Activated naive CD4-positive, alpha-beta T cell treated with anti-CD3 and anti-CD28 coated beads for 36 hours (primary cell): ENCODE data around the gene APLP2. TPM values are rescaled to one million over a fixed set of nuclear protein-coding genes. Genes with fewer than 3 reads are reported as not detected.

Experiments
- CTCF ChIA-PET: fragments of 350-600 bp; sonication (Branson Sonifier 250); formaldehyde crosslinking; loops from one replicate; lab custom pipeline; 2021; ENCODE audit warnings: antibody characterized with exemption; lab: Charles Lee
- DNase-seq: peaks from one replicate; pipeline ENCODE4 v3.0.0-alpha.2; 2020
- H3K27ac Mint-ChIP-seq: one replicate; pipeline ENCODE4 v1.8.0; 2021; ENCODE audit warnings: mild to moderate bottlenecking, mixed read lengths
- H3K27me3 Mint-ChIP-seq: one replicate; pipeline ENCODE4 v1.8.0; 2021; ENCODE audit warnings: low read depth, mixed read lengths
- H3K36me3 Mint-ChIP-seq: one replicate; pipeline ENCODE4 v1.8.0; 2021; ENCODE audit warnings: low read depth, mixed read lengths
- H3K4me1 Mint-ChIP-seq: one replicate; pipeline ENCODE4 v1.8.0; 2021; ENCODE audit warnings: low read depth, mixed read lengths
- H3K4me3 Mint-ChIP-seq: one replicate; pipeline ENCODE4 v1.8.0; 2021; ENCODE audit warnings: mild to moderate bottlenecking, moderate library complexity, mixed read lengths
- H3K9me3 Mint-ChIP-seq: one replicate; pipeline ENCODE4 v1.8.0; 2021; ENCODE audit warnings: mixed read lengths
- intact Hi-C: fragments of 100-400 bp; cut with micrococcal nuclease; formaldehyde crosslinking; loops from one replicate; pipeline ENCODE4 v1.15.1; 2023
- total RNA-seq, 2 experiments: library from RNA; stranded (reverse); gene quantifications; one replicate each; pipeline ENCODE4 v1.2.3, GENCODE V29; 2021

APLP2 gene
- total RNA-seq, 2 experiments from 2014 or later, result 38.4 to 43.5 TPM

- peaks cover 42% of the 10 kb centered on the region for H3K27me3 Mint-ChIP-seq
- intact Hi-C loops, result no loop called here
- no peak overlapping the region for H3K4me3 Mint-ChIP-seq
- H3K27ac Mint-ChIP-seq, result no peak overlapping the region
- H3K36me3 Mint-ChIP-seq, result no peaks in the 10 kb centered on the region
- DNase-seq, result no peak
- H3K4me1 Mint-ChIP-seq, result peaks cover 14% of the 10 kb centered on the region
- CTCF ChIA-PET, result no interaction called here
- no peaks in the 10 kb centered on the region for H3K9me3 Mint-ChIP-seq
These were observed 88.1 kb downstream of the APLP2 start for GRCh38 chr11:130157840-130158239.

- Mint-ChIP-seq H3K9me3 (no peaks in the 10 kb centered on the region), H3K27me3 (peaks cover 49% of the 10 kb centered on the region), H3K36me3 (no peaks in the 10 kb centered on the region), H3K4me1 (peaks cover 14% of the 10 kb centered on the region), H3K4me3 (peak overlapping the region; percentile 30), H3K27ac (no peak overlapping the region)
- CTCF ChIA-PET, result no interaction called here
- DNase-seq, result no peak
- intact Hi-C loops, result no loop called here
These were observed 89.4 kb downstream of the APLP2 start for GRCh38 chr11:130159139-130159538.

- Mint-ChIP-seq H3K27me3 (peaks cover 49% of the 10 kb centered on the region), H3K9me3 (no peaks in the 10 kb centered on the region), H3K4me3 (peak within 1 kb of the TSS; percentile 45), H3K36me3 (no peaks in the 10 kb centered on the region), H3K4me1 (peaks cover 14% of the 10 kb centered on the region), H3K27ac (no peak within 1 kb of the TSS)
- intact Hi-C loops, result no loop called here
- CTCF ChIA-PET, result no interaction called here
- no peak for DNase-seq
These were observed 90.2 kb downstream of the APLP2 start, which contains the start of gene ST14 for GRCh38 chr11:130159657-130160497. Gene ST14 (plus strand): TSS chr11:130159782. CDS start chr11:130159980, 198 bp downstream.

- Mint-ChIP-seq H3K27ac (no peak overlapping the region), H3K36me3 (no peaks in the 10 kb centered on the region), H3K4me3 (peak overlapping the region; percentile 45), H3K27me3 (peaks cover 49% of the 10 kb centered on the region), H3K4me1 (peaks cover 14% of the 10 kb centered on the region), H3K9me3 (no peaks in the 10 kb centered on the region)
- intact Hi-C loops, result no loop called here
- CTCF ChIA-PET, result no interaction called here
- no peak for DNase-seq
These were observed 90.9 kb downstream of the APLP2 start for GRCh38 chr11:130160498-130161155.

GRCh38 chr11:130161441-130162145 lies 91.9 kb downstream of the APLP2 start:
- H3K4me3 Mint-ChIP-seq, result no peak overlapping the region
- no peak overlapping the region for H3K27ac Mint-ChIP-seq
- intact Hi-C loops, result no loop called here
- CTCF ChIA-PET, result no interaction called here
- H3K9me3 Mint-ChIP-seq, result no peaks in the 10 kb centered on the region
- peaks cover 14% of the 10 kb centered on the region for H3K4me1 Mint-ChIP-seq
- peaks cover 53% of the 10 kb centered on the region for H3K27me3 Mint-ChIP-seq
- no peak for DNase-seq
- no peaks in the 10 kb centered on the region for H3K36me3 Mint-ChIP-seq

- H3K4me1 Mint-ChIP-seq, result peaks cover 14% of the 10 kb centered on the region
- H3K9me3 Mint-ChIP-seq, result no peaks in the 10 kb centered on the region
- intact Hi-C loops, result no loop called here
- H3K27me3 Mint-ChIP-seq, result peaks cover 51% of the 10 kb centered on the region
- no peak overlapping the region for H3K27ac Mint-ChIP-seq
- DNase-seq, result no peak
- CTCF ChIA-PET, result interaction anchor here (1.0 kb wide), 1 partner anchor 11 kb away, joined by 3 read pairs; no protein-coding TSS in a partner anchor
- no peaks in the 10 kb centered on the region for H3K36me3 Mint-ChIP-seq
- H3K4me3 Mint-ChIP-seq, result no peak overlapping the region
These were observed 93.0 kb downstream of the APLP2 start for GRCh38 chr11:130162733-130163132.

- peaks cover 14% of the 10 kb centered on the region for H3K4me1 Mint-ChIP-seq
- no peaks in the 10 kb centered on the region for H3K9me3 Mint-ChIP-seq
- no peaks in the 10 kb centered on the region for H3K36me3 Mint-ChIP-seq
- H3K27ac Mint-ChIP-seq, result no peak overlapping the region
- intact Hi-C loops, result no loop called here
- H3K27me3 Mint-ChIP-seq, result peaks cover 49% of the 10 kb centered on the region
- no peak for DNase-seq
- H3K4me3 Mint-ChIP-seq, result no peak overlapping the region
- CTCF ChIA-PET, result interaction anchor here (1.0 kb wide), 1 partner anchor 12 kb away, joined by 3 read pairs; no protein-coding TSS in a partner anchor
These were observed 93.9 kb downstream of the APLP2 start for GRCh38 chr11:130163346-130164220.

GRCh38 chr11:130164221-130164570 lies 94.5 kb downstream of the APLP2 start:
- intact Hi-C loops, result no loop called here
- no peak overlapping the region for H3K4me3 Mint-ChIP-seq
- no peak overlapping the region for H3K27ac Mint-ChIP-seq
- peaks cover 10% of the 10 kb centered on the region for H3K4me1 Mint-ChIP-seq
- H3K9me3 Mint-ChIP-seq, result no peaks in the 10 kb centered on the region
- H3K27me3 Mint-ChIP-seq, result peaks cover 43% of the 10 kb centered on the region
- no peak for DNase-seq
- no peaks in the 10 kb centered on the region for H3K36me3 Mint-ChIP-seq
- CTCF ChIA-PET, result no interaction called here

GRCh38 chr11:130165601-130166456 lies 96.1 kb downstream of the APLP2 start:
- Mint-ChIP-seq H3K27ac (no peak overlapping the region), H3K4me3 (no peak overlapping the region), H3K9me3 (no peaks in the 10 kb centered on the region), H3K4me1 (peaks cover 4% of the 10 kb centered on the region), H3K36me3 (no peaks in the 10 kb centered on the region), H3K27me3 (peaks cover 34% of the 10 kb centered on the region)
- intact Hi-C loops, result no loop called here
- no peak for DNase-seq
- CTCF ChIA-PET, result interaction anchor here (1.0 kb wide), 1 partner anchor 10 kb away, joined by 3 read pairs; no protein-coding TSS in a partner anchor

GRCh38 chr11:130166457-130166784 lies 96.7 kb downstream of the APLP2 start:
- no peak overlapping the region for H3K27ac Mint-ChIP-seq
- H3K9me3 Mint-ChIP-seq, result no peaks in the 10 kb centered on the region
- H3K36me3 Mint-ChIP-seq, result no peaks in the 10 kb centered on the region
- intact Hi-C loops, result no loop called here
- CTCF ChIA-PET, result interaction anchor here (1.0 kb wide), 1 partner anchor 9 kb away, joined by 3 read pairs; no protein-coding TSS in a partner anchor
- DNase-seq, result no peak
- H3K27me3 Mint-ChIP-seq, result peaks cover 29% of the 10 kb centered on the region
- peaks cover 3% of the 10 kb centered on the region for H3K4me1 Mint-ChIP-seq
- no peak overlapping the region for H3K4me3 Mint-ChIP-seq

GRCh38 chr11:130167146-130167545 lies 97.5 kb downstream of the APLP2 start:
- Mint-ChIP-seq H3K4me3 (no peak overlapping the region), H3K9me3 (no peaks in the 10 kb centered on the region), H3K27ac (no peak overlapping the region), H3K36me3 (no peaks in the 10 kb centered on the region), H3K4me1 (no peaks in the 10 kb centered on the region), H3K27me3 (peaks cover 22% of the 10 kb centered on the region)
- no peak for DNase-seq
- intact Hi-C loops, result no loop called here
- CTCF ChIA-PET, result no interaction called here
